A673 (cell line): Measurements from ENCODE around the gene UEVLD.

ENCODE experiments used
- EZH2 ChIP-seq: fragments of 200-600 bp; sonication (generic); IDR thresholded peaks from 2 replicates; pipeline ENCODE4 v1.6.1; 2017; ENCODE audit warnings: borderline replicate concordance, low read depth, mild to moderate bottlenecking, mixed read lengths, antibody characterized with exemption, low read length; ENCODE audit not compliant: poor library complexity, severe bottlenecking
- TF ChIP-seq, protein P1 (sequence below): fragments of 300-800, 200-600 bp; sonication (generic); conservative IDR thresholded peaks from 2 replicates; pipeline ENCODE4 v1.5.1; 2017; ENCODE audit warnings: low read depth, mild to moderate bottlenecking, antibody characterized with exemption, low read length, moderate library complexity, mixed read lengths

DNA sequence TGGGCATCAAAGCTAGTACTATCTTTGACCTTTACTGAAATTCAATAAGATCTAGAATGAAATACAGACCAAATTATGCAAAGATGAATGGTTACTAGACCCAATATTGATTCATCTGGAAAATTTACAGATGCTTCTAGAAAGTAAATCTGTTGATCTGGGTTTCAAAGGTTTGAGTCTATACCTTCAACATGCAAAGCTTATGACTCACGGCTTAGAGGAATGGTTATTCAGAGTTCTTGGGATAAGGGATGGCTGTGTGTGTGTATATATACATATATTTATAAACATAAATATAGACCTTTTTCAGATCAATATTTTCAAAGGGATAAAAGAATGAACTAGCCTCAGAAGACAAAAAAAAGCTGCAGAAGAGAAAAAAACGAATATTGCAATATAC, 44.3 kb upstream of the UEVLD start:
- TF ChIP-seq, protein P1, sequence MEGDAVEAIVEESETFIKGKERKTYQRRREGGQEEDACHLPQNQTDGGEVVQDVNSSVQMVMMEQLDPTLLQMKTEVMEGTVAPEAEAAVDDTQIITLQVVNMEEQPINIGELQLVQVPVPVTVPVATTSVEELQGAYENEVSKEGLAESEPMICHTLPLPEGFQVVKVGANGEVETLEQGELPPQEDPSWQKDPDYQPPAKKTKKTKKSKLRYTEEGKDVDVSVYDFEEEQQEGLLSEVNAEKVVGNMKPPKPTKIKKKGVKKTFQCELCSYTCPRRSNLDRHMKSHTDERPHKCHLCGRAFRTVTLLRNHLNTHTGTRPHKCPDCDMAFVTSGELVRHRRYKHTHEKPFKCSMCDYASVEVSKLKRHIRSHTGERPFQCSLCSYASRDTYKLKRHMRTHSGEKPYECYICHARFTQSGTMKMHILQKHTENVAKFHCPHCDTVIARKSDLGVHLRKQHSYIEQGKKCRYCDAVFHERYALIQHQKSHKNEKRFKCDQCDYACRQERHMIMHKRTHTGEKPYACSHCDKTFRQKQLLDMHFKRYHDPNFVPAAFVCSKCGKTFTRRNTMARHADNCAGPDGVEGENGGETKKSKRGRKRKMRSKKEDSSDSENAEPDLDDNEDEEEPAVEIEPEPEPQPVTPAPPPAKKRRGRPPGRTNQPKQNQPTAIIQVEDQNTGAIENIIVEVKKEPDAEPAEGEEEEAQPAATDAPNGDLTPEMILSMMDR = no peak
- TF ChIP-seq EZH2 = no peak
